Tibial nerve (tissue), 4 donors: ENCODE data around the gene RRAS2.

ENCODE experiments used
- CTCF ChIP-seq, 5 experiments: fragments of 200-600 bp in 3 of 5; fragments of 450-650 bp in 2 of 5; sonication (generic) in 3 of 5; IDR thresholded peaks; one replicate each; pipeline ENCODE4 v1.5.1; 2016 to 2019; ENCODE audit warnings: antibody characterized with exemption in 5 of 5, mild to moderate bottlenecking in 3 of 5, moderate library complexity in 2 of 5
- EP300 ChIP-seq, 2 donors: sonication (generic); formaldehyde crosslinking; IDR thresholded peaks; one replicate each; pipeline ENCODE4 v1.6.1; 2017; ENCODE audit warnings: antibody characterized with exemption in 2 of 2, mild to moderate bottlenecking in 1 of 2
- POLR2A ChIP-seq, 2 donors: fragments of 450-650 bp; IDR thresholded peaks; one replicate each; pipeline ENCODE4 v1.6.1; 2017; ENCODE audit warnings: antibody characterized with exemption in 2 of 2, mild to moderate bottlenecking in 2 of 2, moderate library complexity in 2 of 2

- TF ChIP-seq POLR2A (IDR thresholded peaks at IDR 0.05) (no peak), CTCF (IDR thresholded peaks at IDR 0.05) (peak in 1 of 5 experiments; percentile 11), EP300 (IDR thresholded peaks at IDR 0.05) (no peak)
Measured at GRCh38 chr11:14232652-14233051, 126.3 kb downstream of the RRAS2 start.
